IMR-90 (cell line): ENCODE data around the gene CDH3. TPM values are rescaled to one million over a fixed set of nuclear protein-coding genes. Genes with fewer than 3 reads are reported as not detected.

ENCODE experiments used
- ATAC-seq: fragments of 200-7000 bp; cut with Tn5 transposase; 2 replicates; pipeline ENCODE4 v1.9.1; 2020; ENCODE audit warnings: low read depth, mild to moderate bottlenecking, moderate library complexity
- BruUV-seq: library from RNA; stranded (reverse); fragments of 400-500 nt; replicated peaks from 2 replicates; lab custom pipeline; 2021; lab: Mats Ljungman, UMichigan
- CTCF ChIA-PET: fragments of 300-600 bp; formaldehyde crosslinking; extraction: SDS; loops from one replicate; lab custom pipeline; 2021; ENCODE audit warnings: antibody characterized with exemption; lab: Yijun Ruan, JAX
- POLR2A ChIA-PET: fragments of 300-600 bp; sonication (Branson Sonifier 250); formaldehyde crosslinking; loops from one replicate; lab custom pipeline; 2022; ENCODE audit warnings: antibody characterized with exemption; ENCODE audit not compliant: unreplicated experiment; lab: Charles Lee
- DNase-seq: peaks from one replicate; pipeline ENCODE4 v3.0.0; 2013
- H2AFZ ChIP-seq: replicated peaks from 2 replicates; pipeline ENCODE3; 2013; ENCODE audit warnings: low read length, mild to moderate bottlenecking; ENCODE audit not compliant: poor library complexity
- H2AK5ac ChIP-seq: 2 replicates; pipeline ENCODE4 v1.6.1; 2013; ENCODE audit warnings: low read depth, low read length, inconsistent platforms
- H2AK9ac ChIP-seq: replicated peaks from 2 replicates; pipeline ENCODE3; 2013; ENCODE audit warnings: mild to moderate bottlenecking, low read depth, low read length, moderate library complexity; ENCODE audit not compliant: poor library complexity
- H2BK120ac ChIP-seq: 2 replicates; pipeline ENCODE4 v1.6.1; 2013; ENCODE audit warnings: low read depth, low read length, inconsistent platforms
- H2BK15ac ChIP-seq: 3 replicates; pipeline ENCODE4 v1.6.1; 2013; ENCODE audit warnings: low read depth, low read length, inconsistent platforms
- H2BK20ac ChIP-seq: 2 replicates; pipeline ENCODE4 v1.6.1; 2013; ENCODE audit warnings: low read depth, mild to moderate bottlenecking, inconsistent platforms, low read length, moderate library complexity
- H2BK5ac ChIP-seq: 2 replicates; pipeline ENCODE4 v1.6.1; 2013; ENCODE audit warnings: mild to moderate bottlenecking, low read depth, low read length, inconsistent platforms; ENCODE audit not compliant: poor library complexity, severe bottlenecking
- H3K14ac ChIP-seq: replicated peaks from 2 replicates; pipeline ENCODE4 v1.6.1; 2013; ENCODE audit warnings: low read depth, low read length, inconsistent platforms
- H3K18ac ChIP-seq: 2 replicates; pipeline ENCODE4 v1.6.1; 2013; ENCODE audit warnings: low read depth, low read length, control low read depth
- H3K23ac ChIP-seq: 2 replicates; pipeline ENCODE4 v1.6.1; 2013; ENCODE audit warnings: low read depth, low read length, inconsistent platforms
- H3K27ac ChIP-seq: 2 replicates; pipeline ENCODE4 v1.5.1; 2013; ENCODE audit warnings: mild to moderate bottlenecking, control low read depth, low read length; ENCODE audit not compliant: insufficient read depth
- H3K27me3 ChIP-seq: 2 replicates; pipeline ENCODE4 v1.6.1; 2013; ENCODE audit warnings: low read length; ENCODE audit not compliant: control insufficient read depth, insufficient read depth
- H3K36me3 ChIP-seq: 2 replicates; pipeline ENCODE4 v1.6.1; 2013; ENCODE audit warnings: low read length, mixed read lengths; ENCODE audit not compliant: control insufficient read depth, insufficient read depth
- H3K4ac ChIP-seq: 2 replicates; pipeline ENCODE4 v1.6.1; 2013; ENCODE audit warnings: low read depth, low read length, inconsistent platforms
- H3K4me1 ChIP-seq: 2 replicates; pipeline ENCODE4 v1.6.1; 2013; ENCODE audit warnings: low read length, mixed read lengths; ENCODE audit not compliant: control insufficient read depth, insufficient read depth
- H3K4me2 ChIP-seq: 2 replicates; pipeline ENCODE4 v1.6.1; 2013; ENCODE audit warnings: low read depth, mild to moderate bottlenecking, control low read depth, low read length, moderate library complexity
- H3K4me3 ChIP-seq: 2 replicates; pipeline ENCODE4 v1.5.1; 2013; ENCODE audit warnings: low read depth, mild to moderate bottlenecking, control low read depth, low read length, moderate library complexity; ENCODE audit not compliant: insufficient read depth
- H3K56ac ChIP-seq: 2 replicates; pipeline ENCODE4 v1.6.1; 2013; ENCODE audit warnings: low read length, inconsistent platforms; ENCODE audit not compliant: insufficient read depth; ENCODE audit errors: extremely low read depth
- H3K79me1 ChIP-seq, 2 experiments: 2 replicates each; pipeline ENCODE4 v1.6.1; 2013; ENCODE audit warnings: low read length in 2 of 2, inconsistent platforms in 1 of 2, low read depth in 1 of 2
- H3K9ac ChIP-seq: 2 replicates; pipeline ENCODE4 v1.6.1; 2013; ENCODE audit warnings: low read depth, low read length, control low read depth
- H3K9me1 ChIP-seq: 2 replicates; pipeline ENCODE4 v1.6.1; 2013; ENCODE audit warnings: low read length, inconsistent platforms; ENCODE audit not compliant: insufficient read depth
- H3K9me3 ChIP-seq: 2 replicates; pipeline ENCODE4 v1.6.1; 2013; ENCODE audit warnings: low read length; ENCODE audit not compliant: control insufficient read depth, insufficient read depth
- H4K20me1 ChIP-seq: 2 replicates; pipeline ENCODE4 v1.6.1; 2013; ENCODE audit warnings: low read length, inconsistent platforms; ENCODE audit not compliant: insufficient read depth
- H4K5ac ChIP-seq: 2 replicates; pipeline ENCODE4 v1.6.1; 2013; ENCODE audit warnings: mild to moderate bottlenecking, low read depth, low read length, control low read depth
- H4K8ac ChIP-seq, 2 experiments: 2 replicates each; pipeline ENCODE4 v1.6.1; 2013; ENCODE audit warnings: low read depth in 2 of 2, low read length in 2 of 2, control low read depth in 1 of 2, inconsistent platforms in 1 of 2
- H4K91ac ChIP-seq: 2 replicates; pipeline ENCODE4 v1.6.1; 2013; ENCODE audit warnings: low read depth, low read length, inconsistent platforms; ENCODE audit not compliant: insufficient read depth
- BHLHE40 ChIP-seq: fragments of 150-350 bp; IDR thresholded peaks from 2 replicates; pipeline ENCODE4 v1.6.1; 2016; ENCODE audit warnings: mild to moderate bottlenecking, low read depth, low read length
- CEBPB ChIP-seq: IDR thresholded peaks from 2 replicates; pipeline ENCODE4 v1.6.1; 2012; ENCODE audit warnings: low read depth, low read length, improper control_type of control experiment
- ELK1 ChIP-seq: fragments of 150-350 bp; IDR thresholded peaks from 2 replicates; pipeline ENCODE4 v1.6.1; 2016; ENCODE audit warnings: low read depth, mild to moderate bottlenecking, low read length, moderate library complexity, borderline replicate concordance
- MAZ ChIP-seq: IDR thresholded peaks from 2 replicates; pipeline ENCODE4 v1.6.1; 2012; ENCODE audit warnings: low read depth, mild to moderate bottlenecking, low read length, improper control_type of control experiment, moderate library complexity, borderline replicate concordance
- MXI1 ChIP-seq: IDR thresholded peaks from 2 replicates; pipeline ENCODE4 v1.6.1; 2012; ENCODE audit warnings: low read depth, mild to moderate bottlenecking, low read length, moderate library complexity, borderline replicate concordance
- NFE2L2 ChIP-seq: fragments of 150-350 bp; IDR thresholded peaks from 2 replicates; pipeline ENCODE4 v1.6.1; 2016; ENCODE audit warnings: low read depth, mild to moderate bottlenecking, low read length
- RAD21 ChIP-seq: IDR thresholded peaks from 2 replicates; pipeline ENCODE4 v1.6.1; 2012; ENCODE audit warnings: low read length, improper control_type of control experiment
- RCOR1 ChIP-seq: IDR thresholded peaks from 2 replicates; pipeline ENCODE4 v1.6.1; 2012; ENCODE audit warnings: mild to moderate bottlenecking, low read length, improper control_type of control experiment; ENCODE audit not compliant: insufficient replicate concordance
- SMC3 ChIP-seq: fragments of 150-350 bp; IDR thresholded peaks from 2 replicates; pipeline ENCODE4 v1.6.1; 2016; ENCODE audit warnings: low read depth, mild to moderate bottlenecking, antibody characterized with exemption, low read length, moderate library complexity
- USF2 ChIP-seq: fragments of 150-350 bp; IDR thresholded peaks from 2 replicates; pipeline ENCODE4 v1.6.1; 2017; ENCODE audit warnings: mild to moderate bottlenecking, antibody characterized with exemption, low read length, low read depth
- WGBS, 2 experiments: methylation state at CpG; one replicate each; pipeline versions ENCODE4 v1.1.5 to v1.1.7; 2013; ENCODE audit warnings: missing lambda C conversion rate in 2 of 2; ENCODE audit not compliant: insufficient read length in 1 of 2; ENCODE audit errors: extremely low coverage in 2 of 2; 5-methylcytosine and 5-hydroxymethylcytosine counted together
- dilution Hi-C: fragments of 300-500 bp; cut with HindIII; formaldehyde crosslinking; loops from one replicate; pipeline ENCODE4 v1.14.3; 2018; ENCODE audit warnings: low sequenced_read_pairs; ENCODE audit not compliant: unreplicated experiment
- in situ Hi-C: fragments of 300-500 bp; cut with MboI; formaldehyde crosslinking; loops from 3 replicates; pipeline ENCODE4 v1.14.3; 2019; ENCODE audit warnings: low sequenced_read_pairs, inconsistent platforms, mixed read lengths
- intact Hi-C: fragments of 100-400 bp; cut with micrococcal nuclease; formaldehyde crosslinking; loops from 2 replicates; pipeline ENCODE4 v1.10.0; 2022
- polyA plus RNA-seq, 3 experiments: library from polyadenylated mRNA; depleted of rRNA; stranded (reverse); fragments of >200 nt; gene quantifications; 2 replicates each; pipeline ENCODE4 v1.2.3, GENCODE V29; 2012; ENCODE audit warnings: low replicate concordance in 1 of 3
- total RNA-seq: library from RNA; depleted of rRNA; stranded (reverse); fragments of >200 nt; gene quantifications from 2 replicates; pipeline ENCODE4 v1.2.3, GENCODE V29; 2012

The CDH3 gene
- total and polyA plus RNA-seq, 2 of the 4 experiments (the other 2 are of a cell fraction): not detected

GRCh38 chr16:68719993-68720489 is 74.9 kb downstream of the CDH3 start:
- Histone ChIP-seq H4K91ac (no peak overlapping the region), H3K36me3 (no peaks in the 10 kb centered on the region), H3K9me3 (no peaks in the 10 kb centered on the region; the same call in 1 of the 2 replicates), H2BK20ac (no peak overlapping the region), H2AK5ac (no peak overlapping the region), H3K9me1 (no peaks in the 10 kb centered on the region), H4K8ac (no peak overlapping the region), H4K5ac (no peak overlapping the region), H3K4ac (no peak overlapping the region), H2BK15ac (no peak overlapping the region), H3K56ac (no peak overlapping the region), H2AFZ (no peak overlapping the region), H2BK5ac (no peak overlapping the region), H3K27ac (no peak overlapping the region), H3K23ac (no peak overlapping the region), H3K27me3 (no peaks in the 10 kb centered on the region), H4K20me1 (no peaks in the 10 kb centered on the region), H3K4me3 (no peak overlapping the region), H3K79me1 (no peaks in the 10 kb centered on the region), H3K14ac (no peak overlapping the region), H3K4me1 (no peaks in the 10 kb centered on the region), H2BK120ac (no peak overlapping the region), H2AK9ac (no peak overlapping the region), H3K9ac (no peak overlapping the region), H3K18ac (no peak overlapping the region), H3K4me2 (no peak overlapping the region)
- DNase-seq: no peak
- CTCF ChIA-PET: interaction anchor here (0.6 kb wide), 1 partner anchor 107 kb away, joined by 7 read pairs; no protein-coding TSS in a partner anchor
- in situ Hi-C loops (no loop called here), intact Hi-C loops (no loop called here), dilution Hi-C loops (no loop called here)
- WGBS, 2 experiments: no CpG with 5 or more reads among the region's 2 CpGs
- BruUV-seq: no TSS peak
- TF ChIP-seq RCOR1: no peak
- TF ChIP-seq SMC3: no peak
- TF ChIP-seq NFE2L2: no peak
- TF ChIP-seq RAD21: no peak
- TF ChIP-seq ELK1: no peak
- TF ChIP-seq MAZ: no peak
- TF ChIP-seq MXI1: no peak
- no peak for TF ChIP-seq USF2
- no peak for TF ChIP-seq BHLHE40
- TF ChIP-seq CEBPB: no peak
- POLR2A ChIA-PET: no interaction called here
- ATAC-seq: no peak
